ENCODE measurements around the gene HOXA9.

Gene HOXA9

GRCh38 chr7:27184337-27185012 lies 19.1 kb upstream of the HOXA9 start:
- Histone ChIP-seq H3K4me1 (ENCODE audit: control insufficient read depth, low read depth, low read length) (peaks cover 9% of the 10 kb centered on the region), H3K9me3 (ENCODE audit: control insufficient read depth, low read depth, low read length) (no peaks in the 10 kb centered on the region), H3K27ac (ENCODE audit: low read length) (no peak overlapping the region), H3K4me3 (ENCODE audit: low read length) (no peak overlapping the region), H3K9ac (ENCODE audit: low read length) (no peak overlapping the region), H3K36me3 (ENCODE audit: control insufficient read depth, low read depth, low read length) (no peaks in the 10 kb centered on the region), H3K27me3 (ENCODE audit: control insufficient read depth, insufficient read depth, low read length) (peaks cover 100% of the 10 kb centered on the region)

- Histone ChIP-seq H3K27ac (ENCODE audit: low read length) (no peak overlapping the region), H3K9ac (ENCODE audit: low read length) (no peak overlapping the region), H3K36me3 (ENCODE audit: control insufficient read depth, low read depth, low read length) (no peaks in the 10 kb centered on the region), H3K4me3 (ENCODE audit: low read length) (no peak overlapping the region), H3K9me3 (ENCODE audit: control insufficient read depth, low read depth, low read length) (no peaks in the 10 kb centered on the region), H3K27me3 (ENCODE audit: control insufficient read depth, insufficient read depth, low read length) (peaks cover 100% of the 10 kb centered on the region), H3K4me1 (ENCODE audit: control insufficient read depth, low read depth, low read length) (peaks cover 9% of the 10 kb centered on the region)
Observed at GRCh38 chr7:27183682-27184336, 18.5 kb upstream of the HOXA9 start.

- Histone ChIP-seq H3K27me3 (ENCODE audit: control insufficient read depth, insufficient read depth, low read length) (peaks cover 100% of the 10 kb centered on the region), H3K9me3 (ENCODE audit: control insufficient read depth, low read depth, low read length) (no peaks in the 10 kb centered on the region), H3K9ac (ENCODE audit: low read length) (no peak overlapping the region), H3K36me3 (ENCODE audit: control insufficient read depth, low read depth, low read length) (no peaks in the 10 kb centered on the region), H3K27ac (ENCODE audit: low read length) (no peak overlapping the region), H3K4me3 (ENCODE audit: low read length) (no peak overlapping the region), H3K4me1 (ENCODE audit: control insufficient read depth, low read depth, low read length) (peaks cover 3% of the 10 kb centered on the region)
Observed at GRCh38 chr7:27182861-27183681, 17.7 kb upstream of the HOXA9 start.

GRCh38 chr7:27182285-27182841 lies 17.0 kb upstream of the HOXA9 start:
- H3K4me1 ChIP-seq (ENCODE audit: control insufficient read depth, low read depth, low read length): no peaks in the 10 kb centered on the region
- H3K4me3 ChIP-seq (ENCODE audit: low read length): no peak overlapping the region
- peaks cover 100% of the 10 kb centered on the region for H3K27me3 ChIP-seq (ENCODE audit: control insufficient read depth, insufficient read depth, low read length)
- H3K36me3 ChIP-seq (ENCODE audit: control insufficient read depth, low read depth, low read length): no peaks in the 10 kb centered on the region
- no peaks in the 10 kb centered on the region for H3K9me3 ChIP-seq (ENCODE audit: control insufficient read depth, low read depth, low read length)
- H3K9ac ChIP-seq (ENCODE audit: low read length): no peak overlapping the region
- no peak overlapping the region for H3K27ac ChIP-seq (ENCODE audit: low read length)

GRCh38 chr7:27181795-27182275 lies 16.5 kb upstream of the HOXA9 start:
- Histone ChIP-seq H3K9me3 (ENCODE audit: control insufficient read depth, low read depth, low read length) (no peaks in the 10 kb centered on the region), H3K27ac (ENCODE audit: low read length) (no peak overlapping the region), H3K4me3 (ENCODE audit: low read length) (no peak overlapping the region), H3K36me3 (ENCODE audit: control insufficient read depth, low read depth, low read length) (no peaks in the 10 kb centered on the region), H3K9ac (ENCODE audit: low read length) (no peak overlapping the region), H3K27me3 (ENCODE audit: control insufficient read depth, insufficient read depth, low read length) (peaks cover 100% of the 10 kb centered on the region), H3K4me1 (ENCODE audit: control insufficient read depth, low read depth, low read length) (no peaks in the 10 kb centered on the region)

- Histone ChIP-seq H3K36me3 (ENCODE audit: control insufficient read depth, low read depth, low read length) (no peaks in the 10 kb centered on the region), H3K27ac (ENCODE audit: low read length) (no peak overlapping the region), H3K27me3 (ENCODE audit: control insufficient read depth, insufficient read depth, low read length) (peaks cover 100% of the 10 kb centered on the region), H3K9ac (ENCODE audit: low read length) (no peak overlapping the region), H3K4me3 (ENCODE audit: low read length) (no peak overlapping the region), H3K4me1 (ENCODE audit: control insufficient read depth, low read depth, low read length) (no peaks in the 10 kb centered on the region), H3K9me3 (ENCODE audit: control insufficient read depth, low read depth, low read length) (no peaks in the 10 kb centered on the region)
Observed at GRCh38 chr7:27180431-27181420, 15.4 kb upstream of the HOXA9 start.

GRCh38 chr7:27179503-27180430 lies 14.4 kb upstream of the HOXA9 start:
- no peak overlapping the region for H3K9ac ChIP-seq (ENCODE audit: low read length)
- H3K4me3 ChIP-seq (ENCODE audit: low read length): no peak overlapping the region
- H3K27me3 ChIP-seq (ENCODE audit: control insufficient read depth, insufficient read depth, low read length): peaks cover 100% of the 10 kb centered on the region
- no peaks in the 10 kb centered on the region for H3K9me3 ChIP-seq (ENCODE audit: control insufficient read depth, low read depth, low read length)
- no peaks in the 10 kb centered on the region for H3K36me3 ChIP-seq (ENCODE audit: control insufficient read depth, low read depth, low read length)
- no peak overlapping the region for H3K27ac ChIP-seq (ENCODE audit: low read length)
- no peaks in the 10 kb centered on the region for H3K4me1 ChIP-seq (ENCODE audit: control insufficient read depth, low read depth, low read length)

GRCh38 chr7:27179030-27179429 lies 13.7 kb upstream of the HOXA9 start:
- H3K9ac ChIP-seq (ENCODE audit: low read length): no peak overlapping the region
- no peak overlapping the region for H3K27ac ChIP-seq (ENCODE audit: low read length)
- no peak overlapping the region for H3K4me3 ChIP-seq (ENCODE audit: low read length)
- H3K27me3 ChIP-seq (ENCODE audit: control insufficient read depth, insufficient read depth, low read length): peaks cover 100% of the 10 kb centered on the region
- H3K4me1 ChIP-seq (ENCODE audit: control insufficient read depth, low read depth, low read length): no peaks in the 10 kb centered on the region
- no peaks in the 10 kb centered on the region for H3K9me3 ChIP-seq (ENCODE audit: control insufficient read depth, low read depth, low read length)
- H3K36me3 ChIP-seq (ENCODE audit: control insufficient read depth, low read depth, low read length): no peaks in the 10 kb centered on the region

- Histone ChIP-seq H3K27ac (ENCODE audit: low read length) (no peak overlapping the region), H3K9me3 (ENCODE audit: control insufficient read depth, low read depth, low read length) (no peaks in the 10 kb centered on the region), H3K9ac (ENCODE audit: low read length) (no peak overlapping the region), H3K27me3 (ENCODE audit: control insufficient read depth, insufficient read depth, low read length) (peaks cover 100% of the 10 kb centered on the region), H3K4me1 (ENCODE audit: control insufficient read depth, low read depth, low read length) (no peaks in the 10 kb centered on the region), H3K4me3 (ENCODE audit: low read length) (no peak overlapping the region), H3K36me3 (ENCODE audit: control insufficient read depth, low read depth, low read length) (no peaks in the 10 kb centered on the region)
Observed at GRCh38 chr7:27178366-27178765, 13.0 kb upstream of the HOXA9 start.

- Histone ChIP-seq H3K4me1 (ENCODE audit: control insufficient read depth, low read depth, low read length) (no peaks in the 10 kb centered on the region), H3K9me3 (ENCODE audit: control insufficient read depth, low read depth, low read length) (no peaks in the 10 kb centered on the region), H3K36me3 (ENCODE audit: control insufficient read depth, low read depth, low read length) (no peaks in the 10 kb centered on the region), H3K9ac (ENCODE audit: low read length) (no peak overlapping the region), H3K27ac (ENCODE audit: low read length) (no peak overlapping the region), H3K4me3 (ENCODE audit: low read length) (no peak overlapping the region), H3K27me3 (ENCODE audit: control insufficient read depth, insufficient read depth, low read length) (peaks cover 100% of the 10 kb centered on the region)
Observed at GRCh38 chr7:27177795-27178320, 12.5 kb upstream of the HOXA9 start.

Measured in iPS-18a (cell line).